T-helper 2 cell treated with Interferon-gamma antibody and Interleukin-4, amounts not matched to agents 100 ng/mL and 5 ng/mL, for 36 hours (primary cell): ENCODE results near the gene TSR3. TPM values are rescaled to one million over a fixed set of nuclear protein-coding genes. Genes with fewer than 3 reads are reported as not detected.

ENCODE experiments used
- intact Hi-C: fragments of 100-400 bp; cut with micrococcal nuclease; formaldehyde crosslinking; loops from one replicate; pipeline ENCODE4 v1.15.1; 2023
- total RNA-seq: library from RNA; stranded (reverse); gene quantifications from 2 replicates; pipeline ENCODE4 v1.2.3, GENCODE V29; 2022

TSR3 gene
- total RNA-seq, 1 donor from 2014 or later = 44.4 TPM

- intact Hi-C loops = no loop called here
These were observed 39.8 kb downstream of the TSR3 start for GRCh38 chr16:1311738-1312466.

- intact Hi-C loops = no loop called here
These were observed 40.4 kb downstream of the TSR3 start for GRCh38 chr16:1311212-1311737.

GRCh38 chr16:1310832-1311200 is 40.9 kb downstream of the TSR3 start:
- intact Hi-C loops = no loop called here

- intact Hi-C loops = loop anchor here (1.0 kb wide), 1 partner anchor 41 kb away; the partner anchor contains the start of genes GNPTG and TSR3
These were observed 41.5 kb downstream of the TSR3 start for GRCh38 chr16:1309888-1310831.

GRCh38 chr16:1308977-1309885 is 42.4 kb downstream of the TSR3 start, which contains the start of gene UBE2I:
UBE2I (plus strand) TSS chr16:1309636; CDS start chr16:1314031, 4,395 bp downstream.
- intact Hi-C loops = loop anchor here (1.0 kb wide), 1 partner anchor 42 kb away; the partner anchor contains the start of genes GNPTG and TSR3

GRCh38 chr16:1308036-1308976 is 43.4 kb downstream of the TSR3 start:
- intact Hi-C loops = no loop called here

- intact Hi-C loops = no loop called here
These were observed 45.3 kb downstream of the TSR3 start for GRCh38 chr16:1306334-1306733.

GRCh38 chr16:1305823-1306222 is 45.9 kb downstream of the TSR3 start:
- intact Hi-C loops = no loop called here

GRCh38 chr16:1301562-1301961 is 50.1 kb downstream of the TSR3 start:
- intact Hi-C loops = no loop called here

- intact Hi-C loops = no loop called here
These were observed 50.8 kb downstream of the TSR3 start for GRCh38 chr16:1300664-1301476.

GRCh38 chr16:1299868-1300203 is 51.8 kb downstream of the TSR3 start:
- intact Hi-C loops = no loop called here

Other genes with a start within 250 kb of the TSR3 start
- gene CACNA1H, start 198.8 kb downstream of the TSR3 start, total RNA-seq = 0.32 and 0.66 TPM in 2 replicates
- not detected in 2 replicates for gene TPSG1, start 126.6 kb downstream of the TSR3 start, total RNA-seq
- not detected in 2 replicates for gene TPSB2, start 121.7 kb downstream of the TSR3 start, total RNA-seq
- not detected in 2 replicates for gene TPSAB1, start 111.2 kb downstream of the TSR3 start, total RNA-seq
- gene TPSD1, start 95.8 kb downstream of the TSR3 start, total RNA-seq = not detected in 2 replicates
- 210 and 217 TPM in 2 replicates for gene UBE2I, start 42.2 kb downstream of the TSR3 start, total RNA-seq
- gene BAIAP3, start 18.2 kb downstream of the TSR3 start, total RNA-seq = 0.18 and 0.66 TPM in 2 replicates
- gene GNPTG, start 53 bp upstream of the TSR3 start, total RNA-seq = 26.0 and 34.6 TPM in 2 replicates
- gene UNKL, start 62.8 kb upstream of the TSR3 start, total RNA-seq = 31.2 and 31.7 TPM in 2 replicates
- gene UQCC4, start 68.9 kb upstream of the TSR3 start, total RNA-seq = 14.8 and 16.4 TPM in 2 replicates
- gene PERCC1, start 79.2 kb upstream of the TSR3 start, total RNA-seq = not detected in 2 replicates
- gene CCDC154, start 92.7 kb upstream of the TSR3 start, total RNA-seq = 1.4 and 2.2 TPM in 2 replicates
- 51.9 and 53.9 TPM in 2 replicates for gene CLCN7, start 123.2 kb upstream of the TSR3 start, total RNA-seq
- gene PTX4, start 137.1 kb upstream of the TSR3 start, total RNA-seq = not detected in 2 replicates
- gene TELO2, start 141.5 kb upstream of the TSR3 start, total RNA-seq = 61.4 and 61.9 TPM in 2 replicates
- 39.4 and 40.3 TPM in 2 replicates for gene TMEM204, start 181.8 kb upstream of the TSR3 start, total RNA-seq